Activated naive CD4-positive, alpha-beta T cell treated with anti-CD3 and anti-CD28 coated beads, Interleukin-2, amount 50 U/mL, for 24 hours (primary cell): ENCODE results near the gene SYNPO.

ENCODE experiments used
- H3K27ac Mint-ChIP-seq: one replicate; pipeline ENCODE4 v1.8.0; 2021; ENCODE audit warnings: mild to moderate bottlenecking, mixed read lengths
- H3K27me3 Mint-ChIP-seq: one replicate; pipeline ENCODE4 v1.8.0; 2021; ENCODE audit warnings: mixed read lengths
- H3K36me3 Mint-ChIP-seq: one replicate; pipeline ENCODE4 v1.8.0; 2021; ENCODE audit warnings: mixed read lengths
- H3K4me1 Mint-ChIP-seq: one replicate; pipeline ENCODE4 v1.8.0; 2021; ENCODE audit warnings: mixed read lengths
- H3K4me3 Mint-ChIP-seq: one replicate; pipeline ENCODE4 v1.8.0; 2021; ENCODE audit warnings: mild to moderate bottlenecking, mixed read lengths
- H3K9me3 Mint-ChIP-seq: one replicate; pipeline ENCODE4 v1.8.0; 2021; ENCODE audit warnings: mixed read lengths

Gene SYNPO

DNA sequence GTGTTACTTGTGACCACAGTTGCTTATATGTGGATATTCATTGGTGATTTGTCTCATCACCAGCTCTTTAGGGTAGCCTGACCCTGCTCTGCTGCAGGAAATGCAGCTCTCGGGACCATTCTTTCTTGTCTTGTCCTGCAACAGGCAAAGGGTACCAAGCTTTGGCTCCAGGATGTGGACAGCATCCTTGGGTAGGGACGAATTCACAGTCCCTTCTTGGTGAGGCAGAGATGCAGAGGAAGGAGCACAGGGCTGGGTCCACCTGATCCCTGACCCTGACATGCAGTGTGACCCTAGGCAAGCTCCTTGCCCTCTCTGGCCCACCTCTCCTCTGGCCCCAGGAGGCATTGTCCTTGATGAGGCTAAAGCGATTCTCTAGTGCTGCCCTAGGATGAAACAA lies 37.0 kb upstream of the SYNPO start:
- Mint-ChIP-seq H3K4me1 (no peaks in the 10 kb centered on the region), H3K27ac (no peak overlapping the region), H3K4me3 (no peak overlapping the region), H3K27me3 (no peaks in the 10 kb centered on the region), H3K9me3 (no peaks in the 10 kb centered on the region), H3K36me3 (no peaks in the 10 kb centered on the region)

DNA sequence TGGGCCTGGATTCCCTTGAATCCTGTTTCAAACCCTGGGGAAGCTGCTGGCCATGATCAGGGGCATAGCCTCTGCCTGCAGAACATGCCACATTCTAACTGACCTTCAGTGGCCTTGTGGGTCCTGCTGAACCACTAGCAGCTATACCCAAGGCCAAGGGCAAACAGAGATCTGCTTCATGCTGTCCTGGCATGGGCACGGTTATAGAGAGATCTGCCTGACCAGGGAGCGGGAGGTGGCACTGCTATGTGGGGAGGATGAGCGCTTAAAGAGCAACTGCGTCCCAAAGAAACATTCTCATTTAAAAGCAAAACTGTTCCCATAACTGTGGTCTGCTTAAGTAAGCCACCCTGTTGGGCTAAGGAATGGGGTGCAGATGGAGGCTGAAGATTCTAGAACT lies 36.5 kb upstream of the SYNPO start:
- H3K4me3 Mint-ChIP-seq, result no peak overlapping the region
- H3K4me1 Mint-ChIP-seq, result no peaks in the 10 kb centered on the region
- no peaks in the 10 kb centered on the region for H3K9me3 Mint-ChIP-seq
- no peaks in the 10 kb centered on the region for H3K27me3 Mint-ChIP-seq
- H3K36me3 Mint-ChIP-seq, result no peaks in the 10 kb centered on the region
- no peak overlapping the region for H3K27ac Mint-ChIP-seq

DNA sequence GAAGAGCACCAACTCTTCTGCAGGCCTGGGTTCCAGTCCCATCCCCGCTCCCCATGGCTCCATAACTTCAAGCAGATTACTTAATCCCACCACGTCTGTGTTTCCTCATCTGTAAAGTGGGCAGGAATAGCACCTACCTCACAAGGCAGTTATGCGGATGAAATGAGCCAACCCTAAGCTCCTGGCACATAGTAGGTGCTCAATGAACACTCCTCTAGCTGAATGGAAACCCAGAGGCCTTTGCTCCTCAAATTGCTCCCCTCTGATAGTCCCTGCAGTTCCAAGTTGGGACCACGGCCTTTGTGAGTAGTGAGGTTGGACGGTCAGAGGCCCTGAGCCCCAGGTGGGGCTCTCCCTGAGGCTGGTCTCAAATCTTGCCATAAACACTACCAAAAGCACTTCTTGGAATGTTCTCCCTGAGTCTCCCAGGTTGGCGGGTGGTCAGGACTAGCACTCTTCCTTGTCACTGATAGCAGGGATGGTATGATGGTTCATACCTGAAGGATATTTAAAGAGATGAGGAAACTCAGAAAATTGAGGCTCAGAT lies 35.5 kb upstream of the SYNPO start:
- Mint-ChIP-seq H3K36me3 (no peaks in the 10 kb centered on the region), H3K4me3 (no peak overlapping the region), H3K27ac (no peak overlapping the region)

DNA sequence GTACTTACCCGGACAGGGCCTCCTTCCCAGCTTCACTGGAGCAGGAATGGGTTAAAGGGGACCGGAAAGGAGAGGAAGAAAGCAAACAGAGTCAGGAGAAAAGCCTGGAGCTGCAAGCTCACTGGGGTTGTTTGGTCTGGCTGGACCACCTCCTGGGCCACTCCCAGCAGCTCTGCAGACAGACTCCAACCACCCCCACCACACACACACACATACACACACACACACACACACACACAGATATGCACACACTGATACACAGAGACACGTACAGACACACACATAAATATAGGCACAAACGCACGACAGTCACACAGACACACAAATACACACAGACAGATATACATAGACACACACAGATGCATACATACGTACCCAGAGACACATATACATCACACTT lies 34.9 kb upstream of the SYNPO start:
- Mint-ChIP-seq H3K4me1 (no peaks in the 10 kb centered on the region), H3K4me3 (no peak overlapping the region), H3K27me3 (no peaks in the 10 kb centered on the region), H3K36me3 (no peaks in the 10 kb centered on the region), H3K27ac (no peak overlapping the region), H3K9me3 (no peaks in the 10 kb centered on the region)

More for the DNA sequence above, 35.5 kb upstream of the SYNPO start:
- Mint-ChIP-seq H3K27me3 (no peaks in the 10 kb centered on the region), H3K9me3 (no peaks in the 10 kb centered on the region), H3K4me1 (no peaks in the 10 kb centered on the region)

DNA sequence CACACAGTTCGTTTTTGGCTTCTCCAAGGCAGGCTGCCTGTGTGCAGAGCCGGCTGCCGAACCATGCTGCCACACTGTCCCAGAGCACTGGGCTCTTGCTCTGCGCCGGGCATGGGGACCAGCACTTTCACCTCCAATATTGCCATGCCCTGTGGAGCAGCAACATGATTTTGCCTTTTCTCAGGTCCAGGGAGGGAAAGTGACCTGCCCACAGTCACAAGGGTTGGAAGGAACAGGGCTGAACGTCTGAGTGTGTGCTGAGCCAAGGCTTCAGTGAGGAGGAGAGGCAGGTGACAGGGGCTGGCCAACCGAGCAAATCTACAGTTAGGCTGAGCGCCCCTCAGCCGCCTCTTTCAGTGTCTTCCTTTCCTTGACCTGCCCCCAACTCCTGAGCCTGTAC lies 34.0 kb upstream of the SYNPO start:
- no peaks in the 10 kb centered on the region for H3K9me3 Mint-ChIP-seq
- no peak overlapping the region for H3K4me3 Mint-ChIP-seq
- no peak overlapping the region for H3K27ac Mint-ChIP-seq
- no peaks in the 10 kb centered on the region for H3K36me3 Mint-ChIP-seq
- no peaks in the 10 kb centered on the region for H3K4me1 Mint-ChIP-seq
- no peaks in the 10 kb centered on the region for H3K27me3 Mint-ChIP-seq

DNA sequence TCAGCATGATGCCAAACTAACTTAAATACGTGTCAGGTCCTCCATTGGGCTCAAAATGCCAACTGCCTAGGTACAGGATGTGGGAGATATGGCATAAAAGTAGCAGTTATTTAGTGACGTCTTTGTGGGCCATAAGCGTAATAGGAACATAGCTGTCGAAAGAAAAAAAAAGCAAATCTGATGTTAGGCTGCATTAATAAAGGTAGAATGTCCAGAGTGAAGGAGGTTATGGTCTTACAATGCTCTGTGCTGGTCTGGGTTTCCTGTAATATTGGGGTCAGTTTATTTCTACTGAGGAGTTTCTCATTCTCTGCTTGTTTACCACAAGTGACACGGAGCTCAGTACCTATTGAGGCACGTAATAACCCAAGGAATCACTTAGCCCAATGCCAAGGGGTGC lies 33.4 kb upstream of the SYNPO start:
- Mint-ChIP-seq H3K27me3 (no peaks in the 10 kb centered on the region), H3K27ac (no peak overlapping the region), H3K4me1 (no peaks in the 10 kb centered on the region), H3K9me3 (no peaks in the 10 kb centered on the region), H3K4me3 (no peak overlapping the region), H3K36me3 (no peaks in the 10 kb centered on the region)

DNA sequence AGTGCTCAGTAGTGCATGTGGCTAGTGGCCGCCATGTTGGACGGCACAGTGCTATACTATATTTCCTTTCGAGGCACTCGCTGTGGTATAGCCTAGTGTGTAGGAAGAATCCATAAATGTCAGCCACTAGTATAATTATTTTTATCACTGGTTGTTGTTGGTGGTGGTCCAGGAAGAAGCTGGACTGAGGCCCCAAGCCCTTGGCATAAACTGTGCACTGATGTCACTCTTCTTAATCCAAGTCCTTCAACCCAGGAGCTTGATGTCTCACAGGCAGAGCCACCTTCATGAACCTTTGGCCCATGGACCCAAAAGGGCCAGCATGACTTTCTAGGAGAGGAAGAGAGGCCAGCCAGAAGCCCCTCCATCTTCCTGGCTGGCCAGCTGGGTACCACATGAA lies 32.5 kb upstream of the SYNPO start:
- H3K4me1 Mint-ChIP-seq, result no peaks in the 10 kb centered on the region
- no peak overlapping the region for H3K27ac Mint-ChIP-seq
- no peaks in the 10 kb centered on the region for H3K9me3 Mint-ChIP-seq

DNA sequence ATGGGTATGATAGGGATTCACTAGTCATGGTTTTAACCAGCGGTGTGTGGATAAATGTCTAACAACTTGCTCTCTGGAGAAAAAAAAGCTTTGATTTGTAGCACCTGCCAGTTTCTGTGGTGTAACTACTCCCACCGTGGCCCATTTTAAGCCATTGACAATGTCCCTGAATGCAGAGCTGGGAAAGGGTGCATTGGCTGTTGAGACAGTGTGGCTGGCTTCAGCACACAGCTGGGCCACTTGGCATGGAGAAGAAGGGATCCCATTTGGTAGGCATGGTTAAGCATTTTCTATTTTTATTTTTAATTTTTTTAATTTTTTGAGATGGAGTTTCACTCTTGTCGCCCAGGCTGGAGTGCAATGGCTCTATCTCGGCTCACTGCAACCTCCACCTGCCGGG lies 31.5 kb upstream of the SYNPO start:
- no peaks in the 10 kb centered on the region for H3K36me3 Mint-ChIP-seq
- no peaks in the 10 kb centered on the region for H3K4me1 Mint-ChIP-seq
- no peaks in the 10 kb centered on the region for H3K27me3 Mint-ChIP-seq
- H3K27ac Mint-ChIP-seq, result no peak overlapping the region
- H3K9me3 Mint-ChIP-seq, result no peaks in the 10 kb centered on the region
- no peak overlapping the region for H3K4me3 Mint-ChIP-seq

More for the DNA sequence above, 32.5 kb upstream of the SYNPO start:
- Mint-ChIP-seq H3K36me3 (no peaks in the 10 kb centered on the region), H3K27me3 (no peaks in the 10 kb centered on the region), H3K4me3 (no peak overlapping the region)

DNA sequence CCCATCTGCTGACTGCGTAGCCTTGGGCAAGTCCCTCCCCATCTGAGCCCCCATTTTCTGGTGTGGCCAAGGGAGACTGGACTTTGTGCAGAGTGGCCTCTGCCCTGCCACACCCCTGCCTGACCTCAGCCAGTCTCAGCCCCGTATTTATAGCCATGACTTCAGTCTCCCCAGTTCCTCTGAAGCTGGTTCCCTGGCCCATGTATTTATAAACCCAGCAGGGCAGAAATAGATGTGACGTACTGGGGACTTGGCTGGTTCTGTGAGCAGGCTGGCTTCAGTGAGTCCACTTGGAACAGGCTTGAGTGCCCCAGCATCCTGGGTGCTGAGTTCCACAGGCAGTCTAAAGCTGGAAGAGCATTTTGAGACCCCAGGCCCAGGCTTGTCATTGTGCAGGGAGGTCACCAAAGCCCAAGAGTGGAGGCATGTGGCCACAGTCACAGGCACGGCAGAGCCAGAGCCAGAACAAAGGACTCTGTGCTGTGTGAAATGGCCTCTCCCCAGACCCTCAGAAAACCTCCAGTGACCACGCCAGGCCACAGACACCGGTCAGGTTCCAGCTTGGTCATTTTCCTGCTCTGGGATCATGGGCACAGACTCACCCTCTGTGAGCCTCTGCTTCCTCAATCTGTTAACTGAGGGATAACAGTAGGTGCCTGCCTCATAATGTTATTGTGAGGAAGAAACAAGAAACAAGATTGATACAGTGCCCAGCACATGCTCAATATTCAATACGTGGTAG lies 30.4 kb upstream of the SYNPO start:
- Mint-ChIP-seq H3K36me3 (no peaks in the 10 kb centered on the region), H3K27me3 (no peaks in the 10 kb centered on the region)

DNA sequence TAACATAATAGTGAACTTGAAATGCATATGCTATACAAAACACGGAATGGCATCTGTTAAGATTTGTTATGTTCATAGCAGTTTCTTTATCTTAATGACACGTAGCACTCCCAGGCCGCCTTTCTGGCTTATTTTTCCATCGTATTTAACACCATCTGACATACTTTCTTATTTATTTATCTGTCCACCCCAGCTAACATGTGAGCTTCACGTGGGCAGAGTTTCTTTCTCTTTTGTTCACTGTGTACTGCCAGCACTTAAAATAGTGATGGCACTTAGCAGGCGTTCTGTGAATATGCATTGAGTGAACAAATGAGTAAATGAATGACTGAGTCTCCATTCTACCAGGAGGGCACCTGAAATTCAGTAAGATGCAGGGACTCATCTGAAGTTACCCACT lies 29.4 kb upstream of the SYNPO start:
- Mint-ChIP-seq H3K4me3 (no peak overlapping the region), H3K27ac (no peak overlapping the region), H3K9me3 (no peaks in the 10 kb centered on the region), H3K27me3 (no peaks in the 10 kb centered on the region), H3K36me3 (no peaks in the 10 kb centered on the region), H3K4me1 (no peaks in the 10 kb centered on the region)

More for the DNA sequence above, 30.4 kb upstream of the SYNPO start:
- no peak overlapping the region for H3K4me3 Mint-ChIP-seq
- H3K27ac Mint-ChIP-seq, result no peak overlapping the region
- H3K4me1 Mint-ChIP-seq, result no peaks in the 10 kb centered on the region
- no peaks in the 10 kb centered on the region for H3K9me3 Mint-ChIP-seq

DNA sequence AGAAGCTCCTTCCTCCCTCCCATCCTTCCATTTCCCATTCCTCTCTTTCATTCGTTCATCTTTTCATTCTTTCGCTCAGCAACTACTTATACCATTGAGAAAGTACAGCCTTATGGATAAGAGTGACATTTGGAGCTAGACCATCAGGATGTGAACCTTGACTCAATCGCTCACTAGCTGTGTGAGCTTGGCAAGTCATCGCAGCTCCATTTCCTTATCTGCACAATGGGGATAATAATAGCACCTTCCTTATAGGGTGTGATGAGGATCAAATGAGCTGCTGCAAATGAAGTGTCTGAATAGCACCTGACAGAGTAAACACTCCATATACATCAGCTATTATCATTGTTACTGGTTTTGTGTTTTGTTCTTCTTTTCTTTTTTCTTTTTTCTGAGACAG lies 28.1 kb upstream of the SYNPO start:
- no peaks in the 10 kb centered on the region for H3K9me3 Mint-ChIP-seq
- H3K36me3 Mint-ChIP-seq, result no peaks in the 10 kb centered on the region
- no peaks in the 10 kb centered on the region for H3K27me3 Mint-ChIP-seq
- no peaks in the 10 kb centered on the region for H3K4me1 Mint-ChIP-seq
- no peak overlapping the region for H3K27ac Mint-ChIP-seq
- no peak overlapping the region for H3K4me3 Mint-ChIP-seq

DNA sequence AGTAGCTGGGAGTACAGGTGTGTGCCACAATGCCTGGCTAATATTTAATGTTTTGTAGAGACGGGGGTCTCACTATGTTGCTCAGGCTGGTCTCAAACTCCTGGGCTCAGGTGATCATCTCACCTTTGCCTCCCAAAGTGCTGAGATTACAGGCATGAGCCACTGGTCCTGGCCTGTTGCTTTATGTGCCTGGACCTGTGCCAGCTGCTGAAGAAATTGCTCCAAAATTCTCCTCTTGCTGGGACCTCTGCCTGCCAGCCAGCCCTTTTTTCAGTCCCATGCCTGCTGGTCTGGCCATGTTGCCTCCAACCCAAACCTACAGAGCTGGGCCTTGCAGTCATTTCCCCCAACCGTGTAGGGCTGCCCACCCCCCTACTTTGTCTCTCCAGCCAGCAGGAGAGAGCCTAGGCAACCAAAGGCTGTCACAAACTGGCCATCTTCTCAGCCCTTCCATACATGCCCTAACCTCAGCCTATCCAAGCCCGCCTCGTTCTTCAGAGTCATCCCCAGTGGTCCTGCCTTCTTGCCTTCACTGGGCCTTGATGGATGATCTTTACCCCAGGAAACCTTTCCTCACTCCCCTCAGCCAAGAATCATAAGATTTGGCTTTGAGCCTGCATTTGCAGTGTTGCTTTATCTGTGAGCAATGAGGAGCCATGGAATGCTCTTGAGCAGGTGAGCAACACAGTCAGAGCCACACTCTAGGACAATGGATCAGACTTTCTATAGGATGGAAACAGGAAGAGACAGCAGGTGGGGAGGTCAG lies 27.4 kb upstream of the SYNPO start:
- no peak overlapping the region for H3K27ac Mint-ChIP-seq
- no peaks in the 10 kb centered on the region for H3K9me3 Mint-ChIP-seq
- no peaks in the 10 kb centered on the region for H3K36me3 Mint-ChIP-seq
- H3K4me3 Mint-ChIP-seq, result no peak overlapping the region
- no peaks in the 10 kb centered on the region for H3K27me3 Mint-ChIP-seq
- H3K4me1 Mint-ChIP-seq, result no peaks in the 10 kb centered on the region

DNA sequence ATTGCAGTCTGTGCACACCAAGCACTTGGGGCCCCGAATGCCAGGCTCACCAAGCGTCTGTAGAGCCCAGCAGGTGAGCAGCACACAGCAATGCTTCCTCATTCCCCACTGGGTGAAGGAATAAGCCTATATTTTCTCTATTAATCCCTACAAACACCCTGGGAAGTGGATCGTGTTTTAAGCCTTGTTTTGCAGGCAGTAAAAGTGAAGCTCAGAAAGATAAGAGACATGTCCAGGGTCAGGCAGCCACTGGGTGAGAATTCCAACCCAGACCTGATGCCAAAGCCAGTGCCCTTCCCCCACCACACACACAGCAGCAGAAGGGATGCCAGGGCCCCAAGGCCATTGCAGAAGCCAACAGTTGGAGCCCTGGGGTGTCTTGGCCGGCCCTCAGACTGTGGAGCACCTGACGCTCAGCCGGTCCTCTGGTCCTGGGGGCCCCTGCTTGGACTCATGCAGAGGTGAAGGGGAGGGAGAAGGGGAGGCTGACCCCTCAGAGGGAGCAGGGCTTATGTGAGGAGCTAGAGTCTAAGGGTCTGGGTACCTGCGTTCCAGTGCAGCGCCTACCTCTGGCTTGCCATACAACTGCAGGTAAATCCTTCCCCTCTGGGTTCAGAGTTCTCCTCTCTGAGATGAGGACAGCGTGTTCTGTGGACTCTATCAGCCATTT lies 26.3 kb upstream of the SYNPO start:
- Mint-ChIP-seq H3K4me3 (no peak overlapping the region), H3K4me1 (no peaks in the 10 kb centered on the region), H3K27me3 (no peaks in the 10 kb centered on the region), H3K36me3 (no peaks in the 10 kb centered on the region), H3K9me3 (no peaks in the 10 kb centered on the region), H3K27ac (no peak overlapping the region)

DNA sequence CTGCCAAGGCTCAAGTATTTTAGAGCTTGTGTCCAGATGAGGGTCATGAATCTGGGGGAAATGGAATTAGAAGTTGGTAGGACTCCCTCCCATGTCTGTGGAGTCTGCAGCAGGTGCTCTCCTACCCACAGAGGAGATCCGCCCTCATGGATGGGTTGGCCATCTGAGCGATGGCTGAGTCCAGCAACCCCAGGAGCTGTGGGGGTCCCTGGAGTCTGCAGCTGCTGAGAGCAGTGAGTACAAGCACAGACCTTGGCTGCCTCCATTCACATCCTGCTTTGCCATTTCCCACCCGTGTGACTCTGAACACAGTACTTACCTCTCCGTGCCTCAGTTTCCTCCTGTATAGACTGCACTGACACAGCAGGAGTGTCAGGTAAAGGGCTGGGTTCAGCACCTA lies 25.8 kb upstream of the SYNPO start:
- Mint-ChIP-seq H3K27me3 (no peaks in the 10 kb centered on the region), H3K27ac (no peak overlapping the region), H3K9me3 (no peaks in the 10 kb centered on the region), H3K4me1 (no peaks in the 10 kb centered on the region), H3K4me3 (no peak overlapping the region), H3K36me3 (no peaks in the 10 kb centered on the region)

DNA sequence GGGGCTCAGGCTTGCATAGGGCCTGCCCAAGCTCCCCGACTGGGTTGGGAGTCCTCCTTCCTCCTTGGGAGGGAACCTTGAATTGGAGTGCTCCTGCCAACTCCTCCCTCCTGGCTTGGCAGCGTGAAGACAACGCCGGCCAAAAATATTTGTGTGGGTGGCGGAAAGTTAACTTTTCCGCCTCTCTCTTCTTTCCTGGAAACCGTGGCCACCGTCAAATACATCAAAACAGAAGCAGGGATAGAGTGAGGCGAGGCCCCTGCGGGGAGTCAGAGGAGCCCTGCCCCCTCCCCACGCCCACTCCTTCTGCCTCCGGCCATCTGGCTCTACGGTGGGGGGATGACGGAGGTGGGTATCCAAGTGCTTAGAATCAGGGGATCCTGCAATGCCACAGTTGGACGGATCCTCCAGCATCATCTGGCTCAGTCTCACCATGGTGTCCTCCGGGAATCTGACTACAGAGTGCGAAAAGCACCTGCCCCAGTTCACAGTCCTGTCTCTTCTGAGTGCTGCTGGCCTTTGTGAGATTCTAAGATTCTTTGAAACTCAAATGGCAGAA lies 25.2 kb upstream of the SYNPO start:
- no peak overlapping the region for H3K27ac Mint-ChIP-seq
- no peaks in the 10 kb centered on the region for H3K9me3 Mint-ChIP-seq
- H3K4me3 Mint-ChIP-seq, result no peak overlapping the region
- H3K27me3 Mint-ChIP-seq, result no peaks in the 10 kb centered on the region
- H3K36me3 Mint-ChIP-seq, result no peaks in the 10 kb centered on the region
- no peaks in the 10 kb centered on the region for H3K4me1 Mint-ChIP-seq

DNA sequence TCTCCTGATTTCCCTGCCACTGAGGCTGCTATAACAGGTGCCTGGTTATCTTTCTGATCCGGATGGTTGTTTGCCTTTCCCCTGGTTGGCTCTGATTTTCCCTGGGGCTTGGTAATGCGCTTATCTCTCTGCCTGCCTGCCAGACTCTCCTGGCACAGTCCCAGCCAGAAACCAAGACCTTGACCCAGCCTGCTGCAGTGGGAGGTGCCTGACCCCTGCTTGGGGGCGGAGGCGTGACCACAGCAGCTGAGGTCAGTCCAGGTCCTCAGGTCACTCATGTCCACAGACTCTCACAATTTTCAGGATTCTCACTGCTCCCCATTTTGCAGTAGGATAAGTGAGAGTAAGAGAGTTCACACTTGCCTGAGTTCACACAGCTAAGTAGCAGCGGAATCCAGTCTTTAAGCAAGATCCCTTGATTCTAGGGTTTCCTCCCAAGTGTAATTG lies 24.4 kb upstream of the SYNPO start:
- H3K4me1 Mint-ChIP-seq, result no peaks in the 10 kb centered on the region

More for the DNA sequence above, 24.4 kb upstream of the SYNPO start:
- Mint-ChIP-seq H3K27me3 (no peaks in the 10 kb centered on the region), H3K27ac (no peak overlapping the region), H3K9me3 (no peaks in the 10 kb centered on the region), H3K4me3 (no peak overlapping the region), H3K36me3 (no peaks in the 10 kb centered on the region)
